ENCODE data around the gene FER.

Gene FER

GRCh38 chr5:108753331-108753730, 5.6 kb downstream of the FER start:
- H3K23ac ChIP-seq (ENCODE audit: low read length in 2 of 2) = no peak overlapping the region
- peaks cover 5% of the 10 kb centered on the region for H3K79me1 ChIP-seq (replicated peaks; ENCODE audit: low read length, poor library complexity, severe bottlenecking)
- no peak overlapping the region for H3K27ac ChIP-seq (ENCODE audit: low read length, poor library complexity, severe bottlenecking)
- no peak overlapping the region for H2BK120ac ChIP-seq (ENCODE audit: low read depth, low read length)
- no peak overlapping the region for H4K8ac ChIP-seq (ENCODE audit: low read length)
- no peak overlapping the region for H3K14ac ChIP-seq (ENCODE audit: low read length in 2 of 2)
- no peak for DNase-seq
- no peak overlapping the region for H2BK15ac ChIP-seq (ENCODE audit: low read depth, poor library complexity, severe bottlenecking)
- H3K36me3 ChIP-seq (ENCODE audit: control insufficient read depth in 1 of 2, insufficient read depth in 2 of 2, low read depth in 1 of 2, low read length in 2 of 2) = no peaks in the 10 kb centered on the region
- WGBS = no CpG with 5 or more reads among the region's 3 CpGs
- no peak overlapping the region for H3K18ac ChIP-seq (ENCODE audit: low read depth in 1 of 2, low read length in 2 of 2)
- H3K9ac ChIP-seq (ENCODE audit: low read length) = peak overlapping the region; percentile 87
- no peak overlapping the region for H4K91ac ChIP-seq (ENCODE audit: low read length)
- H3K27me3 ChIP-seq (ENCODE audit: control insufficient read depth in 1 of 2, insufficient read depth in 1 of 2, low read length in 2 of 2) = no peaks in the 10 kb centered on the region
- no peak overlapping the region for H3K4me2 ChIP-seq (ENCODE audit: low read length, poor library complexity, severe bottlenecking)
- no peak overlapping the region for H3K4ac ChIP-seq (ENCODE audit: low read depth in 1 of 2, low read length in 2 of 2)
- no peak overlapping the region for H2AK5ac ChIP-seq (ENCODE audit: low read length, severe bottlenecking)
- H2BK12ac ChIP-seq (ENCODE audit: low read length in 2 of 2) = no peak overlapping the region
- no peak overlapping the region for H2AFZ ChIP-seq (ENCODE audit: low read depth, low read length)
- H3K4me3 ChIP-seq (ENCODE audit: insufficient read depth in 1 of 2, low read depth in 1 of 2, low read length in 2 of 2) = peak overlapping the region in 1 of 2 experiments; percentile 20
- H3K9me3 ChIP-seq (ENCODE audit: control insufficient read depth, low read length) = no peaks in the 10 kb centered on the region
- H3K4me1 ChIP-seq (ENCODE audit: control insufficient read depth, insufficient read depth, low read depth, low read length) = no peaks in the 10 kb centered on the region
- no peak overlapping the region for H2BK5ac ChIP-seq (ENCODE audit: low read depth, low read length, poor library complexity, severe bottlenecking)

GRCh38 chr5:108753877-108754276, 6.2 kb downstream of the FER start:
- H3K14ac ChIP-seq (ENCODE audit: low read length in 2 of 2) = no peak overlapping the region
- no peak overlapping the region for H2AFZ ChIP-seq (ENCODE audit: low read depth, low read length)
- no peak overlapping the region for H2BK120ac ChIP-seq (ENCODE audit: low read depth, low read length)
- H3K9ac ChIP-seq (ENCODE audit: low read length) = peak overlapping the region; percentile 87
- no peak overlapping the region for H3K23ac ChIP-seq (ENCODE audit: low read length in 2 of 2)
- H2AK5ac ChIP-seq (ENCODE audit: low read length, severe bottlenecking) = no peak overlapping the region
- no peaks in the 10 kb centered on the region for H3K9me3 ChIP-seq (ENCODE audit: control insufficient read depth, low read length)
- WGBS = 83% methylated on average over 6 of the region's 6 CpGs
- no peak overlapping the region for H2BK12ac ChIP-seq (ENCODE audit: low read length in 2 of 2)
- no peak for DNase-seq
- H3K4me2 ChIP-seq (ENCODE audit: low read length, poor library complexity, severe bottlenecking) = no peak overlapping the region
- H3K27ac ChIP-seq (ENCODE audit: low read length, poor library complexity, severe bottlenecking) = no peak overlapping the region
- H3K4ac ChIP-seq (ENCODE audit: low read depth in 1 of 2, low read length in 2 of 2) = no peak overlapping the region
- H3K4me1 ChIP-seq (ENCODE audit: control insufficient read depth, insufficient read depth, low read depth, low read length) = no peaks in the 10 kb centered on the region
- H4K8ac ChIP-seq (ENCODE audit: low read length) = no peak overlapping the region
- peaks cover 10% of the 10 kb centered on the region for H3K79me1 ChIP-seq (replicated peaks; ENCODE audit: low read length, poor library complexity, severe bottlenecking)
- no peak overlapping the region for H3K18ac ChIP-seq (ENCODE audit: low read depth in 1 of 2, low read length in 2 of 2)
- no peaks in the 10 kb centered on the region for H3K36me3 ChIP-seq (ENCODE audit: control insufficient read depth in 1 of 2, insufficient read depth in 2 of 2, low read depth in 1 of 2, low read length in 2 of 2)
- no peak overlapping the region for H4K91ac ChIP-seq (ENCODE audit: low read length)
- H3K27me3 ChIP-seq (ENCODE audit: control insufficient read depth in 1 of 2, insufficient read depth in 1 of 2, low read length in 2 of 2) = no peaks in the 10 kb centered on the region
- peak overlapping the region in 1 of 2 experiments; percentile 20 for H3K4me3 ChIP-seq (ENCODE audit: insufficient read depth in 1 of 2, low read depth in 1 of 2, low read length in 2 of 2)
- H2BK15ac ChIP-seq (ENCODE audit: low read depth, poor library complexity, severe bottlenecking) = no peak overlapping the region
- H2BK5ac ChIP-seq (ENCODE audit: low read depth, low read length, poor library complexity, severe bottlenecking) = no peak overlapping the region

GRCh38 chr5:108760512-108760911, 12.8 kb downstream of the FER start:
- Histone ChIP-seq H3K9me3 (ENCODE audit: control insufficient read depth, low read length) (peaks cover 11% of the 10 kb centered on the region), H2BK15ac (ENCODE audit: low read depth, poor library complexity, severe bottlenecking) (no peak overlapping the region), H2AFZ (ENCODE audit: low read depth, low read length) (no peak overlapping the region), H2BK120ac (ENCODE audit: low read depth, low read length) (no peak overlapping the region), H4K8ac (ENCODE audit: low read length) (no peak overlapping the region), H3K4me2 (ENCODE audit: low read length, poor library complexity, severe bottlenecking) (no peak overlapping the region), H3K14ac (ENCODE audit: low read length in 2 of 2) (no peak overlapping the region), H3K4ac (ENCODE audit: low read depth in 1 of 2, low read length in 2 of 2) (no peak overlapping the region), H3K36me3 (ENCODE audit: control insufficient read depth in 1 of 2, insufficient read depth in 2 of 2, low read depth in 1 of 2, low read length in 2 of 2) (peaks cover 0 to 13% of the 10 kb centered on the region in 2 experiments), H3K4me1 (ENCODE audit: control insufficient read depth, insufficient read depth, low read depth, low read length) (no peaks in the 10 kb centered on the region), H3K4me3 (ENCODE audit: insufficient read depth in 1 of 2, low read depth in 1 of 2, low read length in 2 of 2) (no peak overlapping the region), H3K79me1 (replicated peaks; ENCODE audit: low read length, poor library complexity, severe bottlenecking) (peaks cover 20% of the 10 kb centered on the region), H3K27me3 (ENCODE audit: control insufficient read depth in 1 of 2, insufficient read depth in 1 of 2, low read length in 2 of 2) (no peaks in the 10 kb centered on the region), H2BK5ac (ENCODE audit: low read depth, low read length, poor library complexity, severe bottlenecking) (no peak overlapping the region), H2BK12ac (ENCODE audit: low read length in 2 of 2) (no peak overlapping the region), H3K23ac (ENCODE audit: low read length in 2 of 2) (no peak overlapping the region), H3K18ac (ENCODE audit: low read depth in 1 of 2, low read length in 2 of 2) (no peak overlapping the region), H2AK5ac (ENCODE audit: low read length, severe bottlenecking) (no peak overlapping the region), H4K91ac (ENCODE audit: low read length) (no peak overlapping the region), H3K27ac (ENCODE audit: low read length, poor library complexity, severe bottlenecking) (no peak overlapping the region), H3K9ac (ENCODE audit: low read length) (no peak overlapping the region)
- no peak for DNase-seq
- WGBS = no CpG with 5 or more reads among the region's 1 CpG

- peaks cover 26% of the 10 kb centered on the region for H3K79me1 ChIP-seq (replicated peaks; ENCODE audit: low read length, poor library complexity, severe bottlenecking)
- H3K9me3 ChIP-seq (ENCODE audit: control insufficient read depth, low read length) = peaks cover 11% of the 10 kb centered on the region
- no peak overlapping the region for H4K91ac ChIP-seq (ENCODE audit: low read length)
- H3K27ac ChIP-seq (ENCODE audit: low read length, poor library complexity, severe bottlenecking) = no peak overlapping the region
- H3K9ac ChIP-seq (ENCODE audit: low read length) = no peak overlapping the region
- H2AFZ ChIP-seq (ENCODE audit: low read depth, low read length) = no peak overlapping the region
- no peak overlapping the region for H3K4ac ChIP-seq (ENCODE audit: low read depth in 1 of 2, low read length in 2 of 2)
- H3K4me2 ChIP-seq (ENCODE audit: low read length, poor library complexity, severe bottlenecking) = no peak overlapping the region
- no peak overlapping the region for H2BK120ac ChIP-seq (ENCODE audit: low read depth, low read length)
- H3K27me3 ChIP-seq (ENCODE audit: control insufficient read depth in 1 of 2, insufficient read depth in 1 of 2, low read length in 2 of 2) = no peaks in the 10 kb centered on the region
- no peak overlapping the region for H3K14ac ChIP-seq (ENCODE audit: low read length in 2 of 2)
- no peaks in the 10 kb centered on the region for H3K4me1 ChIP-seq (ENCODE audit: control insufficient read depth, insufficient read depth, low read depth, low read length)
- no peak overlapping the region for H3K18ac ChIP-seq (ENCODE audit: low read depth in 1 of 2, low read length in 2 of 2)
- no peak overlapping the region for H2AK5ac ChIP-seq (ENCODE audit: low read length, severe bottlenecking)
- peaks cover 0 to 13% of the 10 kb centered on the region in 2 experiments for H3K36me3 ChIP-seq (ENCODE audit: control insufficient read depth in 1 of 2, insufficient read depth in 2 of 2, low read depth in 1 of 2, low read length in 2 of 2)
- 71% methylated on average over 3 of the region's 3 CpGs for WGBS
- H2BK5ac ChIP-seq (ENCODE audit: low read depth, low read length, poor library complexity, severe bottlenecking) = no peak overlapping the region
- no peak overlapping the region for H3K4me3 ChIP-seq (ENCODE audit: insufficient read depth in 1 of 2, low read depth in 1 of 2, low read length in 2 of 2)
- no peak overlapping the region for H2BK12ac ChIP-seq (ENCODE audit: low read length in 2 of 2)
- H4K8ac ChIP-seq (ENCODE audit: low read length) = no peak overlapping the region
- H2BK15ac ChIP-seq (ENCODE audit: low read depth, poor library complexity, severe bottlenecking) = no peak overlapping the region
- DNase-seq = no peak
- no peak overlapping the region for H3K23ac ChIP-seq (ENCODE audit: low read length in 2 of 2)
Measured at GRCh38 chr5:108762660-108763059, 15.0 kb downstream of the FER start.

All from mesenchymal stem cell (in vitro differentiated cells and primary cell).